ENCODE results near the gene RGS7.
A peak's percentile ranks its signal among the peaks of the same experiment; 100 is the strongest.

- TF ChIP-seq EZH2 (IDR thresholded peaks at IDR 0.05; ENCODE audit: insufficient read depth, poor library complexity, severe bottlenecking): no peak
- TF ChIP-seq EZH2phosphoT487 (IDR thresholded peaks at IDR 0.05; ENCODE audit: insufficient read depth, low read depth): peak; percentile 78; the same call in 1 of the 2 replicates
Measured at GRCh38 chr1:240831191-240831631, 525.8 kb downstream of the RGS7 start.

All from GM23248 (cell line).